ENCODE data around the gene MANF.
A peak's percentile ranks its signal among the peaks of the same experiment; 100 is the strongest.
"Not testable (repeated sequence)": the region's sequence is repeated elsewhere in the genome, so short reads cannot be mapped to it uniquely, and the experiment has no call there.

The MANF gene

DNA sequence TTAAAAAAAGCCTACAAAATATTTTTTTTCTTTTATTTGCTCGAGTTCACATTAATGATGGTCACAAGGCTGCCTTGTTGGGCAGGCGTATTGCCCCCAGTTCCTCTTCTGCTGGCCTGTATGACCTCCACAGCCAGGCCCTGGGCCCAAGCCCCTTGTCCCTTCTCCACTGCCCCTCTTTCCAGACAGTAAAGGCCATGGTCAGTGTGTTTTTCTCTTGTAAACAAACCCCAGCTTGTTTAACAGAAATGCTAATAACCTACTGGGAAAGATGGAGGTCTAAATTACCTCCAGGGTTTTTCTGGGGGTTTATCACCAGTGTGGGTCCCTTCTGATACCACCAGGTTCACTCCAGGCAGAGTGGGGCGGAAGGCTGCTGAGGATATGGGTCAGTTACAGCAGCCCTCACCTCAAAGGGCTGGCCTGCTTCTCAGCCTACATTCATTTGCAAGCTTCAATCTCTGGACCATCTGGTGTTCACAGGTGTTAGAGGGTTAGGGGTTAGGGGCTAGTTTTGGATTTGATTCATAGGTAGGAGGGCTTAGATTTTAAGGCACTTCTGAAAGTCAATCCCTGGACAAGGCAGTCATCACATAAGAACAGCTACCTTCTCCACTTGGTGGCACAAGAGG is 2.0 kb upstream of the MANF start:
- H3K4me3 ChIP-seq (ENCODE audit: low read depth, low read length) = peak overlapping the region; percentile 94
- TF ChIP-seq, protein P1, sequence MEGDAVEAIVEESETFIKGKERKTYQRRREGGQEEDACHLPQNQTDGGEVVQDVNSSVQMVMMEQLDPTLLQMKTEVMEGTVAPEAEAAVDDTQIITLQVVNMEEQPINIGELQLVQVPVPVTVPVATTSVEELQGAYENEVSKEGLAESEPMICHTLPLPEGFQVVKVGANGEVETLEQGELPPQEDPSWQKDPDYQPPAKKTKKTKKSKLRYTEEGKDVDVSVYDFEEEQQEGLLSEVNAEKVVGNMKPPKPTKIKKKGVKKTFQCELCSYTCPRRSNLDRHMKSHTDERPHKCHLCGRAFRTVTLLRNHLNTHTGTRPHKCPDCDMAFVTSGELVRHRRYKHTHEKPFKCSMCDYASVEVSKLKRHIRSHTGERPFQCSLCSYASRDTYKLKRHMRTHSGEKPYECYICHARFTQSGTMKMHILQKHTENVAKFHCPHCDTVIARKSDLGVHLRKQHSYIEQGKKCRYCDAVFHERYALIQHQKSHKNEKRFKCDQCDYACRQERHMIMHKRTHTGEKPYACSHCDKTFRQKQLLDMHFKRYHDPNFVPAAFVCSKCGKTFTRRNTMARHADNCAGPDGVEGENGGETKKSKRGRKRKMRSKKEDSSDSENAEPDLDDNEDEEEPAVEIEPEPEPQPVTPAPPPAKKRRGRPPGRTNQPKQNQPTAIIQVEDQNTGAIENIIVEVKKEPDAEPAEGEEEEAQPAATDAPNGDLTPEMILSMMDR (IDR thresholded peaks at IDR 0.05; ENCODE audit: insufficient read depth, low read depth, low read length, missing control alignments) = no peak
- DNase-seq (ENCODE audit: low read depth) = no peak

DNA sequence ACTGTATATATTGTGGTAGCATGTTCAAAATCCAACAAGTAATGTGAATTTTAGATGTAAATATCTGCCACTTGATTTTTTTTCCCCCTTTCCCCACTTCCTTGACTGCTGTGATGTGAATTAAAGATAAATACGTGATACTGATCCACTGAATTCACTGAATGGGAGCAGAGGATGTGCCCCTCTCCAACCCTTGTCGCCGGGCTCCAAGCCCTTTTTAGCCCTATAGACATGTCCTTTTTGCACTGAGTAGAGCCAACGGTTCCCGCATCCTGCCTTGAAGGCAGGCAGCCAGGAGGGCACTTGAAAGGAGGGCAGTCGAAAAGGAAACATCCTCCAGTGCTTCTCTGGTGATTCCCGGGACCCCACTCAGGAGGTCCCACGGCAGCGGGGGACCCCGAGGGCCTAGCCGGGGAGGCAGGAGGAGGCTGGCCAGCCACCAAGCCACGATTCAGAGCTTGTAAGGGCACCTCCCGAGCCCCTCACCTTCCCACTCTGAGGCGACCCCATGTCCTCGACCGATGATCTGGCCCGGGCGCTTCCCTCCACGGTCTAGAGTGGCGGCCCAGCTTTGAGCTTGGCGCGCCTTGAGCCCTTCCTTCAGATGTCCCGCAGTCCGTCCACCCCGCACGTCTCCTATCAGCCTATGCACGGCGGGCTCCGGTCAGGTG is 901 bp upstream of the MANF start:
- DNase-seq (ENCODE audit: low read depth) = peak; percentile 55
- H3K4me3 ChIP-seq (ENCODE audit: low read depth, low read length) = peak overlapping the region; percentile 94

DNA sequence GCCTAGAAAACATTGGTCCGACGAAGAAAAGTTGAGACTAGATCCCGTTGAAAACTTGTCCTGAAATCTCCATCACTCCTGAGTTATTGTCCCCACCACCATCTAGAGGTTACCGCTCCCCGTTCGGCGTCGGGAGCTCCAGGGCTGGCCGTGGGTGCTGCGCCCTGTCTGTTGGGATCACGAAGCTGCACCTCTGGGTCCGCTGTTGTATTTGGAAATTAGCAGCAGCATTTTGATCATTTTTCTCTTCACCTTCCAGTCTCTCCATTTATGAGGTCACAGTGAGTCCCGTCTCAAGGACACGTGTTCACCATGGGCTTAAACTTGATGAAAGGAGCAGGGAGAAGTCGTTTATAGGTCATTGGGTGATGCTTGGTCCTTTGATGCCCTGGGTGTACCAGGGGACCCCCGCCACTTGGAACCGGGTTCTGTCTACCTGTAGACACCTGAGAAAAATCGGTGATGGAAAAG is 565 bp downstream of the MANF start:
- DNase-seq (ENCODE audit: low read depth) = no peak
- peak overlapping the region; percentile 88 for H3K4me3 ChIP-seq (ENCODE audit: low read depth, low read length)
- TF ChIP-seq, protein P1 (IDR thresholded peaks at IDR 0.05; ENCODE audit: insufficient read depth, low read depth, low read length, missing control alignments) = no peak

More for the DNA sequence above, 901 bp upstream of the MANF start:
- TF ChIP-seq, protein P1 (IDR thresholded peaks at IDR 0.05; ENCODE audit: insufficient read depth, low read depth, low read length, missing control alignments) = no peak

DNA sequence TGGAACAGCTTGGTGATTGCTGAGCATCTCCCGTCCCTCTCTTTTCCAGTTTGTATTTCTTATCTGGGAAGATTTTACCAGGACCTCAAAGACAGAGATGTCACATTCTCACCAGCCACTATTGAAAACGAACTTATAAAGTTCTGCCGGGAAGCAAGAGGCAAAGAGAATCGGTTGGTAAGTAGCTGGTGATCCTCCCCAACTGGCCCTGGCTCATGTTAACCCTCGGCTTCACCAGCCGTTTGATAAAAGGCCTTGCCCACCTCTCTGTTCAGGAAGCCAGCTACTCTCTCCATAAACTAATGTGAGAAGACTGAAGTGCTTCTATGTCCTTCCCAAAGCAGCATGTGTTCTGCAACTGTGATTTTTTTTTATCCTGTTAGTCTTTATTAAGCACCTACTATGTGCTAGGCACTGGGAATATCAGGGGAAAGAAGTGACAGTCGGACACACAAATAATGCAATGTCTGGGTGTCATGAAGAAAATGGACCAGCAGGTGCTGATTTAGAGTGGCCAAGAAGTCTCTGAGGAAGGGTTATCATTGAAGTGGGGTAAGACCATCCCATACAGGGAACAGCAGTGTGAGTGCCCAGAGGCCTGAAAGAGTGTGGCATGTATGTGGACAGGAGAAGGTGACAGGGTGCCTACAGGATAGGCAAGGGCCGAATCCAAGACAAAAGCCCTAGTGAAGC is 1.2 kb downstream of the MANF start:
- H3K4me3 ChIP-seq (ENCODE audit: low read depth, low read length) = peak overlapping the region; percentile 88
- DNase-seq (ENCODE audit: low read depth) = peak; percentile 27
- TF ChIP-seq, protein P1 (IDR thresholded peaks at IDR 0.05; ENCODE audit: insufficient read depth, low read depth, low read length, missing control alignments) = no peak

DNA sequence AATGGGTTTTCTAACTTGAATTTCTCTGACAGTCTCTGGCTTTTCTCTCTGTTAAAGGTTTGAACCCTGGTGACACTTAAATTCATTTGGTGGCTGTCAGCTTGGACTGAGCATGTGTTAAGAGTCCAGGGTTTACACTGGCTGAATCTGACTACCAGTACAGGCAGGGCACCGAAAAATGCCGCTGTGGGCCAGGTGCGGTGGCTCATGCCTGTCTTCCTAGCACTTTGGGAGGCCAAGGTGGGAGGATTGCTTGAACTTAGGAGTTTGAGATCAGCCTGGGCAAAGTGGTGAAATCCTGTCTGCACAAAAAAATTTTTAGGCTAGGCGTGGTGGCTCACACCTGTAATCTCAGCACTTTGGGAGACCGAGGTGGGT is 1.8 kb downstream of the MANF start:
- no peak for DNase-seq (ENCODE audit: low read depth)
- peak overlapping the region; percentile 88 for H3K4me3 ChIP-seq (ENCODE audit: low read depth, low read length)
- TF ChIP-seq, protein P1 (IDR thresholded peaks at IDR 0.05; ENCODE audit: insufficient read depth, low read depth, low read length, missing control alignments) = no peak

DNA sequence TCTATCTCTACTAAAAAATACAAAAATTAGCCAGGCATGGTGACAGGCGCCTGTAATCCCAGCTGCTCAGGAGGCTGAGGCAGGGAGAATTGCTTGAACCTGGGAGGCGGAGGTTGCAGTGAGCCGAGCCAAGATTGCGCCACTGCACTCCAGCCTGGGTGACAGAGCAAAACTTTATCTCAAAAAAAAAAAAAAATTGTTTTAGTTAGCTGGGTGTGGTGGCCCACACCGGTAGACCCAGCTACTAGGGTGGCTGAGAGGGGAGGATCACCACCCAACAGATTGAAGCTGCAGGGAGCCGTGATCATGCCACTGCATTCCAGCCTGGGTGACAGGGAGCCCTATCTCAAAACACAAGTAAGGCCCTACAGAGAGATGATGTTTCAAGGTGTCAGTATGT is 2.2 kb downstream of the MANF start:
- not testable (repeated sequence) for H3K4me3 ChIP-seq (ENCODE audit: low read depth, low read length); DNase-seq (ENCODE audit: low read depth)

DNA sequence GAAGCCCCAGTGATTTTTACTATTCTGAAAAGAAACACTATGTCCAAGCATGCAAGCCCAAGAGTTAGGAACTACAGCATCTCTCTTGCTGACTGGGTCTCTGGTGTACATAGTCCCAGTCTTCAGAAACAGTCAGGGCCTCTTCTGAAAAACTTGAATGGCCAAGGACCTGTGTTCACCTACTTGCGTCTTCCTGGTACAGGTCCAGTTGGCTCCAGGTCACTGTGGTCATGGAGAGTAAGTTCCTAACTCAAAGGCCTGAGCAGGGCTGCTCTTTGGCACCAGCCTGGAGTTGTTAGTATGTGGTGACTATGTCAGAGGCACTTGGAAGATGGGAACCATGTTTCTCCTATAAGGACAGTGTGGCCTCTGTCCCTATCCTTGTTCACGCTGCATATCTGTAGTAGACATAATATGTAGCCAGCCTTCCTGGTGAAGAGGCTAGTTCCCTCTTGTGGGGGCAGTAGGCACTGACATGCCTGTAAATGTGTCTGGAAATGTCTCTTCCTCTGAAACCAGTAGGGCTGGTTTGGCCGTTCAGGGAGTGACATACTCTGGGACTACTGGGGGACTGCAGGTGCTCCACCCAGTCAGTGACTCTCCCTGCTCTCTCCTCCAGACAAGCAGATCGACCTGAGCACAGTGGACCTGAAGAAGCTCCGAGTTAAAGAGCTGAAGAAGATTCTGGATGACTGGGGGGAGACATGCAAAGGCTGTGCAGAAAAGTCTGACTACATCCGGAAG is 3.4 kb downstream of the MANF start:
- TF ChIP-seq, protein P1 (IDR thresholded peaks at IDR 0.05; ENCODE audit: insufficient read depth, low read depth, low read length, missing control alignments) = no peak
- peak; percentile 30 for DNase-seq (ENCODE audit: low read depth)
- H3K4me3 ChIP-seq (ENCODE audit: low read depth, low read length) = no peak overlapping the region

Data from GM12865 (cell line).